Measurements from ENCODE around the gene CENPV.
"Not testable (repeated sequence)": the region's sequence is repeated elsewhere in the genome, so short reads cannot be mapped to it uniquely, and the experiment has no call there.

CENPV gene

DNA sequence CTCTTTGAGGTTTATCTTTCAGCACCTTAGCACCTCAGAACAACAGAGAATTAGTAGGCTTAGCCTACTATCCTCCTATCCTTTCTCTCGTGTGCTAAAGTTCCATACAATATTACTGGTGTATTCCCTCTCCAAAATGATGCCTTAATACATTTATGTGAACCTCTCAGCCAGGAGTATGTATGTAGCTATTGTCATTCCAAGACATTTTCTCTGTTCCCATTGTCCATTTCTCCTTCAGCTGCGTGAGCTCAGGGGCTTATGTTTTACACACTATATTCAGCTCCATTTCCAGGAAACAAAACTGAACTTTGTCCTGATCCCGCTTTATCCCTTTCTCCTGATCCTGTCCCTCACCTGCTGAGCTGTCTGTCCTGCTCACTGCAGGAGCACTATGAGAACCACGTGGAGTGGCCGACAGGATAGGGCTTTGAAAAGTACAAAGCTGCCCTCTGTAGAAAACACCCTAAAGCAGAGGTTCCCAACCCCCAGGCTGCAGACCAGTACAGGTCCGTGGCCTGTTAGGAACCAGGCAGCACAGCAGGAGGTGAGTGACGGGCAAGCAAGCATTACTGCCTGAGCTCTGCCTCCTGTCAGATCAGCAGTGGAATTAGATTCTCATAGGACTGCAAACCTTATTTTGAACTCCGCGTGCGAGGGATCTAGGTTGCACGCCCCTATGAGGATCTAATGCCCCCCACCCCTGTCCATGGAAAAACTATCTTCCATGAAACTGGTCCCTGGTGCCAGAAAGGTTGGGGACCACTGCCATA lies 55.7 kb downstream of the CENPV start:
- H3K27ac ChIP-seq (ENCODE audit: low read length), result no peak overlapping the region
- H3K4me3 ChIP-seq (ENCODE audit: low read length), result no peak overlapping the region
- no peak overlapping the region for H3K9ac ChIP-seq (ENCODE audit: low read length)
- no peak for DNase-seq
- H3K9me2 ChIP-seq (replicated peaks; ENCODE audit: insufficient read depth, low read length), result no peaks in the 10 kb centered on the region
- no peaks in the 10 kb centered on the region for H4K20me1 ChIP-seq (ENCODE audit: insufficient read depth, low read length)
- H3K79me2 ChIP-seq (ENCODE audit: low read length), result no peaks in the 10 kb centered on the region
- H3K4me2 ChIP-seq (ENCODE audit: low read depth, low read length), result no peak overlapping the region
- TF ChIP-seq EZH2phosphoT487 (IDR thresholded peaks at IDR 0.05; ENCODE audit: low read length) (no peak), EZH2 (optimal IDR thresholded peaks at IDR 0.05; ENCODE audit: low read depth, low read length) (no peak)
- TF ChIP-seq, protein P1, sequence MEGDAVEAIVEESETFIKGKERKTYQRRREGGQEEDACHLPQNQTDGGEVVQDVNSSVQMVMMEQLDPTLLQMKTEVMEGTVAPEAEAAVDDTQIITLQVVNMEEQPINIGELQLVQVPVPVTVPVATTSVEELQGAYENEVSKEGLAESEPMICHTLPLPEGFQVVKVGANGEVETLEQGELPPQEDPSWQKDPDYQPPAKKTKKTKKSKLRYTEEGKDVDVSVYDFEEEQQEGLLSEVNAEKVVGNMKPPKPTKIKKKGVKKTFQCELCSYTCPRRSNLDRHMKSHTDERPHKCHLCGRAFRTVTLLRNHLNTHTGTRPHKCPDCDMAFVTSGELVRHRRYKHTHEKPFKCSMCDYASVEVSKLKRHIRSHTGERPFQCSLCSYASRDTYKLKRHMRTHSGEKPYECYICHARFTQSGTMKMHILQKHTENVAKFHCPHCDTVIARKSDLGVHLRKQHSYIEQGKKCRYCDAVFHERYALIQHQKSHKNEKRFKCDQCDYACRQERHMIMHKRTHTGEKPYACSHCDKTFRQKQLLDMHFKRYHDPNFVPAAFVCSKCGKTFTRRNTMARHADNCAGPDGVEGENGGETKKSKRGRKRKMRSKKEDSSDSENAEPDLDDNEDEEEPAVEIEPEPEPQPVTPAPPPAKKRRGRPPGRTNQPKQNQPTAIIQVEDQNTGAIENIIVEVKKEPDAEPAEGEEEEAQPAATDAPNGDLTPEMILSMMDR (IDR thresholded peaks at IDR 0.05; ENCODE audit: low read length), result no peak
- no peaks in the 10 kb centered on the region for H3K27me3 ChIP-seq (replicated peaks; ENCODE audit: insufficient read depth, low read length)
- H2AFZ ChIP-seq (ENCODE audit: low read length), result no peak overlapping the region
- no peaks in the 10 kb centered on the region for H3K4me1 ChIP-seq (ENCODE audit: low read length)
- H3K9me3 ChIP-seq (replicated peaks; ENCODE audit: insufficient read depth, low read length), result no peaks in the 10 kb centered on the region
- no peaks in the 10 kb centered on the region for H3K36me3 ChIP-seq (replicated peaks; ENCODE audit: insufficient read depth, low read length)
- H3F3A ChIP-seq (ENCODE audit: insufficient read depth, low read length), result no peaks in the 10 kb centered on the region

DNA sequence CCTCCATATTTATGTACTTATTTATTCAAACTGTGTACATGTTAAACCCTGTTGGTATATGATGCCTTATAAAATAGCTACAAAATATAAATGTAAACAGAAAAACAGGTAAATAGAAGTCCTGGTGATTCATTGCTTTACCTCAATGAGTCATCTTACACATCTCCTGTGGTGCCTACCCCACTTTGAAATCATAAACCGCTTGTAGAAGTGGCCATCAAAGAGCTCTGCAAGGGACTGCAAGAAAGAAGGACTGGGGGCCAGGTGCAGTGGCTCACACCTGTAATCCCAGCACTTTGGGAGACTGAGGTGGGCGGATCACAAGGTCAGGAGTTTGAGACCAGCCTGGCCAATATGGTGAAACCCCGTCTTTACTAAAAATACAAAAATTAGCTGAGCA lies 57.2 kb downstream of the CENPV start:
- H3K9me2 ChIP-seq (replicated peaks; ENCODE audit: insufficient read depth, low read length); H4K20me1 ChIP-seq (ENCODE audit: insufficient read depth, low read length); H3K9me3 ChIP-seq (replicated peaks; ENCODE audit: insufficient read depth, low read length); H3K36me3 ChIP-seq (replicated peaks; ENCODE audit: insufficient read depth, low read length); H2AFZ ChIP-seq (ENCODE audit: low read length); DNase-seq; H3K4me1 ChIP-seq (ENCODE audit: low read length); H3K79me2 ChIP-seq (ENCODE audit: low read length); H3K4me3 ChIP-seq (ENCODE audit: low read length); H3K27ac ChIP-seq (ENCODE audit: low read length); H3F3A ChIP-seq (ENCODE audit: insufficient read depth, low read length); H3K9ac ChIP-seq (ENCODE audit: low read length); H3K4me2 ChIP-seq (ENCODE audit: low read depth, low read length); H3K27me3 ChIP-seq (replicated peaks; ENCODE audit: insufficient read depth, low read length): not testable (repeated sequence)

DNA sequence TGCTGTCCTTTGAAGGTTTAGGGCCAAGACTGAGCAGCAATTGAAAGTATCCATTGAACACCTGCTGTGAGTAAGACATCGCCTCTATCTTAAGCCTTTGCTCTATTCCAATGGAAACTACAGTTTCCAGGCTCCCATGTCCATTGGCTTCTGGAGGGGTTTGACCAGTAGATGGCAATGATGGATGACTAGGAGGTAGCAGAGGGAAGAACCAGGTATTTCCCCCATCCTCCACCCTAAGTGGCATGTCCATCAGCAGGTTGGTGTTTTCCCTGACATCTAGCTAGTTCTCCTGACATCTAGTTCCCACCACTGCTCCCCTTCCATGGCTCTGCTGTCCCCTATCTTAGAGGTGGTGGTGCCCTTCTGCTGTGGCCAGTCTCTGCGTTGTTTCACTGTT lies 58.7 kb downstream of the CENPV start:
- Histone ChIP-seq H3K4me1 (ENCODE audit: low read length) (no peaks in the 10 kb centered on the region), H4K20me1 (ENCODE audit: insufficient read depth, low read length) (no peaks in the 10 kb centered on the region), H3F3A (ENCODE audit: insufficient read depth, low read length) (no peaks in the 10 kb centered on the region), H3K9me2 (replicated peaks; ENCODE audit: insufficient read depth, low read length) (no peaks in the 10 kb centered on the region), H2AFZ (ENCODE audit: low read length) (no peak overlapping the region), H3K9ac (ENCODE audit: low read length) (no peak overlapping the region), H3K4me2 (ENCODE audit: low read depth, low read length) (no peak overlapping the region), H3K27me3 (replicated peaks; ENCODE audit: insufficient read depth, low read length) (no peaks in the 10 kb centered on the region), H3K9me3 (replicated peaks; ENCODE audit: insufficient read depth, low read length) (no peaks in the 10 kb centered on the region), H3K36me3 (replicated peaks; ENCODE audit: insufficient read depth, low read length) (no peaks in the 10 kb centered on the region), H3K79me2 (ENCODE audit: low read length) (no peaks in the 10 kb centered on the region), H3K27ac (ENCODE audit: low read length) (no peak overlapping the region), H3K4me3 (ENCODE audit: low read length) (no peak overlapping the region)
- no peak for TF ChIP-seq EZH2phosphoT487 (IDR thresholded peaks at IDR 0.05; ENCODE audit: low read length)
- TF ChIP-seq, protein P1 (IDR thresholded peaks at IDR 0.05; ENCODE audit: low read length), result no peak
- TF ChIP-seq EZH2 (optimal IDR thresholded peaks at IDR 0.05; ENCODE audit: low read depth, low read length), result no peak
- DNase-seq, result no peak

DNA sequence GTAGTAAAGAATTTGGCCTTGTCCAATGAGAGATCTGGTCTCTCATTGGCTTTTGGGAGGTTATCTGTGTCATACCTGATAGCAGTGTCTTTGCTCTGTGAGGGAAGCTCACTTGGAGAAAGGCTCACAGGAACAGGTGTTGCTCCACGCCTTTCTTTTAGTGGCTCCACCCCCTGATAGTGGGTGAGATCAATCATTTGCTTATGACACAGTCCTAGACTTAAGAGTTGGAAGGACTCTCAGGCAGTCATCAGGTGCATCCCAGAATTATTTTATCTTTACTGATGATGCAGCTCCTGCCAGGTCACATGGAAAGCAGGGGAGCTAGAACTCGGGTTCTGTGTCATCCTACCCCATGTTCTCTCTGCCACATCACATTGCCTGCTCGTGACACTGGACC lies 59.3 kb downstream of the CENPV start:
- TF ChIP-seq EZH2phosphoT487 (IDR thresholded peaks at IDR 0.05; ENCODE audit: low read length), result no peak
- no peak for TF ChIP-seq EZH2 (optimal IDR thresholded peaks at IDR 0.05; ENCODE audit: low read depth, low read length)
- TF ChIP-seq, protein P1 (IDR thresholded peaks at IDR 0.05; ENCODE audit: low read length), result no peak
- H2AFZ ChIP-seq (ENCODE audit: low read length), result no peak overlapping the region
- no peak overlapping the region for H3K4me3 ChIP-seq (ENCODE audit: low read length)
- no peaks in the 10 kb centered on the region for H4K20me1 ChIP-seq (ENCODE audit: insufficient read depth, low read length)
- H3K9me2 ChIP-seq (replicated peaks; ENCODE audit: insufficient read depth, low read length), result no peaks in the 10 kb centered on the region
- no peaks in the 10 kb centered on the region for H3K27me3 ChIP-seq (replicated peaks; ENCODE audit: insufficient read depth, low read length)
- no peaks in the 10 kb centered on the region for H3K79me2 ChIP-seq (ENCODE audit: low read length)
- H3K9me3 ChIP-seq (replicated peaks; ENCODE audit: insufficient read depth, low read length), result no peaks in the 10 kb centered on the region
- no peak overlapping the region for H3K27ac ChIP-seq (ENCODE audit: low read length)
- DNase-seq, result no peak
- H3K9ac ChIP-seq (ENCODE audit: low read length), result no peak overlapping the region
- no peak overlapping the region for H3K4me2 ChIP-seq (ENCODE audit: low read depth, low read length)
- H3K4me1 ChIP-seq (ENCODE audit: low read length), result no peaks in the 10 kb centered on the region
- no peaks in the 10 kb centered on the region for H3F3A ChIP-seq (ENCODE audit: insufficient read depth, low read length)
- H3K36me3 ChIP-seq (replicated peaks; ENCODE audit: insufficient read depth, low read length), result no peaks in the 10 kb centered on the region
